T-cell (primary cell): Measurements from ENCODE around the gene ATP2C1. TPM values are rescaled to one million over a fixed set of nuclear protein-coding genes. Genes with fewer than 3 reads are reported as not detected.

Source experiments
- ATAC-seq, 4 experiments: fragments of 200-7000 bp in 3 of 4; fragments of 150-1000 bp in 1 of 4; cut with Tn5 transposase; replicated peaks in 1 of 4; 1 replicate in 3 of 4; 2 replicates in 1 of 4; pipeline ENCODE4 v1.10.0; 2021; ENCODE audit warnings: moderate library complexity in 3 of 4, mild to moderate bottlenecking in 2 of 4, moderate number of reproducible peaks in 1 of 4
- CTCF ChIA-PET, 2 donors: fragments of 300-600 bp; sonication (Branson Sonifier 250); formaldehyde crosslinking; loops; one replicate each; lab custom pipeline; 2022; ENCODE audit warnings: antibody characterized with exemption in 2 of 2; lab: Charles Lee
- POLR2A ChIA-PET, 2 donors: fragments of 300-600 bp; sonication (Branson Sonifier 250); formaldehyde crosslinking; loops; one replicate each; lab custom pipeline; 2022; ENCODE audit warnings: antibody characterized with exemption in 2 of 2; lab: Charles Lee
- DNase-seq, 35 experiments: peaks; one replicate each; pipeline versions ENCODE4 v3.0.0 to v3.0.0-alpha.2; 2013 to 2023
- H3K27ac ChIP-seq: one replicate; pipeline ENCODE4 v1.5.1; 2013; ENCODE audit warnings: low read length
- H3K27me3 ChIP-seq, 2 experiments: replicated peaks in 1 of 2; 1 replicate in 1 of 2; 2 replicates in 1 of 2; pipeline versions ENCODE4 v1.6.1 to v1.7.0; 2013; ENCODE audit warnings: low read length in 1 of 2, mixed read lengths in 1 of 2; ENCODE audit not compliant: control insufficient read depth in 2 of 2, insufficient read depth in 2 of 2; ENCODE audit errors: extremely low read depth in 1 of 2
- H3K36me3 ChIP-seq, 2 donors: 1 replicate in 1 of 2; 2 replicates in 1 of 2; pipeline versions ENCODE4 v1.6.1 to v1.7.0; 2013; ENCODE audit warnings: low read length in 1 of 2; ENCODE audit not compliant: control insufficient read depth in 2 of 2, insufficient read depth in 1 of 2; ENCODE audit errors: extremely low read depth in 1 of 2
- H3K4me1 ChIP-seq, 2 experiments: 1 replicate in 1 of 2; 2 replicates in 1 of 2; pipeline versions ENCODE4 v1.6.1 to v1.7.0; 2013; ENCODE audit warnings: low read length in 2 of 2, mixed read lengths in 1 of 2; ENCODE audit not compliant: insufficient read depth in 2 of 2, control insufficient read depth in 1 of 2; ENCODE audit errors: extremely low read depth in 1 of 2
- H3K4me3 ChIP-seq, 2 donors: 1 replicate in 1 of 2; 2 replicates in 1 of 2; pipeline versions ENCODE4 v1.5.1 to v1.7.0; 2013; ENCODE audit warnings: mild to moderate bottlenecking in 2 of 2, low read length in 1 of 2, moderate library complexity in 1 of 2; ENCODE audit not compliant: control insufficient read depth in 1 of 2; ENCODE audit errors: extremely low read depth in 1 of 2
- H3K9me3 ChIP-seq: 2 replicates; pipeline ENCODE4 v1.7.0; 2013
- H3K27ac Mint-ChIP-seq, 2 donors: one replicate each; pipeline ENCODE4 v1.8.0; 2020 to 2021; ENCODE audit warnings: mild to moderate bottlenecking in 2 of 2, mixed read lengths in 2 of 2
- H3K27me3 Mint-ChIP-seq, 2 donors: one replicate each; pipeline ENCODE4 v1.8.0; 2021 to 2022; ENCODE audit warnings: mixed read lengths in 2 of 2
- H3K36me3 Mint-ChIP-seq: one replicate; pipeline ENCODE4 v1.8.0; 2021; ENCODE audit warnings: mixed read lengths
- H3K4me1 Mint-ChIP-seq, 3 donors: one replicate each; pipeline ENCODE4 v1.8.0; 2020 to 2022; ENCODE audit warnings: mixed read lengths in 3 of 3, mild to moderate bottlenecking in 1 of 3
- H3K4me3 Mint-ChIP-seq, 3 donors: one replicate each; pipeline ENCODE4 v1.8.0; 2020 to 2022; ENCODE audit warnings: mild to moderate bottlenecking in 3 of 3, mixed read lengths in 3 of 3, moderate library complexity in 3 of 3
- H3K9me3 Mint-ChIP-seq, 3 donors: one replicate each; pipeline ENCODE4 v1.8.0; 2020 to 2022; ENCODE audit warnings: mixed read lengths in 3 of 3
- WGBS: methylation state at CpG from one replicate; pipeline ENCODE4 v1.1.5; 2013; ENCODE audit warnings: missing lambda C conversion rate; ENCODE audit not compliant: insufficient coverage; 5-methylcytosine and 5-hydroxymethylcytosine counted together
- total RNA-seq, 35 experiments: library from RNA in 6 of 35; stranded (reverse) in 6 of 35; fragments of 120-200 nt in 1 of 35; gene quantifications; one replicate each; pipeline versions ENCODE4 v1.2.1 to v1.2.4 and lab custom pipeline; 2013 to 2026

The ATP2C1 gene
- total RNA-seq, 5 donors from 2014 or later (not counting 1 experiment from before 2014, with no cell fraction given): 36.4 to 60.1 (median 42.6) TPM

DNA sequence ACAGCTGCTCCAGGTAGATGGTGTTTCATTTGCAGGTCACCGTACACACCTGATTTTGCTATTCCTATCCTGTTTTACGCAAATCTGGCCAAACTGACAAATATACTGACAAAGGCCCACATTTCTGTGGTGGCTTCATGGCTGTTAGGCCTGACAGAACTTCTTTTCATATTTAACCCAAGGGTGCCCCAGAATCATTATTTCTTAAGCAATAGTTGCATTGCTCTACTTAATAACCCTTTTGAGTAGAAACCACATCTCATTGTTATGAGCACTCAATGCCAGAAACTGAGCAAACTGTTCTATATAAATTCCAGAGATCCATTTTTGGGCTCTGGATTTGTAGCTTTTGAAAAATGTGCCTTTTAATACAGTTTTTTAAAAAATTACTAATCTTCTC is 113.4 kb downstream of the ATP2C1 start:
- 94% methylated on average over 2 of the region's 2 CpGs for WGBS
- Histone ChIP-seq H3K36me3 (peaks cover 0 to 11% of the 10 kb centered on the region in 2 donors), H3K27ac (no peak overlapping the region), H3K9me3 (no peaks in the 10 kb centered on the region), H3K4me3 (no peak overlapping the region), H3K27me3 (no peaks in the 10 kb centered on the region), H3K4me1 (no peaks in the 10 kb centered on the region)
- no peak for DNase-seq
- Mint-ChIP-seq H3K27ac (no peak overlapping the region), H3K4me3 (no peak overlapping the region), H3K36me3 (peaks cover 45% of the 10 kb centered on the region), H3K9me3 (no peaks in the 10 kb centered on the region), H3K4me1 (peaks cover 0 to 8% (median 0%) of the 10 kb centered on the region in 3 donors), H3K27me3 (no peaks in the 10 kb centered on the region)
- CTCF ChIA-PET: no interaction called here
- POLR2A ChIA-PET: interaction anchor here in 1 of 2 donors (0.7 kb wide), 1 partner anchor 1562 kb away, joined by 3 read pairs; no protein-coding TSS in a partner anchor
- ATAC-seq: no peak

GRCh38 chr3:131007782-131008181 is 113.9 kb downstream of the ATP2C1 start:
- ChIA-PET POLR2A (no interaction called here), CTCF (no interaction called here)
- Histone ChIP-seq H3K4me1 (no peaks in the 10 kb centered on the region), H3K27ac (no peak overlapping the region), H3K27me3 (no peaks in the 10 kb centered on the region), H3K4me3 (no peak overlapping the region), H3K36me3 (peaks cover 0 to 15% of the 10 kb centered on the region in 2 donors), H3K9me3 (no peaks in the 10 kb centered on the region)
- ATAC-seq (no peak), DNase-seq (no peak)
- Mint-ChIP-seq H3K4me3 (no peak overlapping the region), H3K9me3 (no peaks in the 10 kb centered on the region), H3K4me1 (peaks cover 0 to 8% (median 0%) of the 10 kb centered on the region in 3 donors), H3K27ac (peak overlapping the region in 1 of 2 donors; percentile 50), H3K36me3 (peaks cover 50% of the 10 kb centered on the region), H3K27me3 (no peaks in the 10 kb centered on the region)
- WGBS: no CpG with 5 or more reads among the region's 2 CpGs

DNA sequence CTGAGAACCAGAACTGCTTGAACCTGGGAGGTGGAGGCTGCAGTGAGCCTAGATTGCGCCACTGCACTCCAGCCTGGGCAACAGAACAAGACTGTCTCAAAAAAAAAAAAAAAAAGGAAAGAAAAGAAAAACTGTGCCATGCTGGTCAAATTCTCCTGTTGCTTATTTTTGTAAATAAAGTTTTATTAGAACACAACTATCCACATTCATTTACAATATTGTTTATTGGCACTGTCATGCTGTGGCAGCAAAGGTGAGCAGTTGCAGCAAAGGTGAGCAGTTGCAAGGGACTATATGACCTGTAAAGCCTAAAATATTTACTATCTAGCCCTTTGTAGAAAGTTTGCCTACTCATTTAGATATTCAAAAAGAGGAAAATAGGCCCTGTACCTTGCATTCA is 114.4 kb downstream of the ATP2C1 start:
- Mint-ChIP-seq H3K4me3 (no peak overlapping the region), H3K27me3 (no peaks in the 10 kb centered on the region), H3K27ac (peak overlapping the region in 1 of 2 donors; percentile 1), H3K9me3 (no peaks in the 10 kb centered on the region), H3K4me1 (peaks cover 0 to 8% (median 0%) of the 10 kb centered on the region in 3 donors), H3K36me3 (peaks cover 54% of the 10 kb centered on the region)
- Histone ChIP-seq H3K4me3 (no peak overlapping the region), H3K4me1 (no peaks in the 10 kb centered on the region), H3K27ac (no peak overlapping the region), H3K36me3 (peaks cover 0 to 17% of the 10 kb centered on the region in 2 donors), H3K9me3 (no peaks in the 10 kb centered on the region), H3K27me3 (no peaks in the 10 kb centered on the region)
- no peak for ATAC-seq
- no peak for DNase-seq
- POLR2A ChIA-PET: no interaction called here
- CTCF ChIA-PET: no interaction called here
- WGBS: no CpG with 5 or more reads among the region's 1 CpG

DNA sequence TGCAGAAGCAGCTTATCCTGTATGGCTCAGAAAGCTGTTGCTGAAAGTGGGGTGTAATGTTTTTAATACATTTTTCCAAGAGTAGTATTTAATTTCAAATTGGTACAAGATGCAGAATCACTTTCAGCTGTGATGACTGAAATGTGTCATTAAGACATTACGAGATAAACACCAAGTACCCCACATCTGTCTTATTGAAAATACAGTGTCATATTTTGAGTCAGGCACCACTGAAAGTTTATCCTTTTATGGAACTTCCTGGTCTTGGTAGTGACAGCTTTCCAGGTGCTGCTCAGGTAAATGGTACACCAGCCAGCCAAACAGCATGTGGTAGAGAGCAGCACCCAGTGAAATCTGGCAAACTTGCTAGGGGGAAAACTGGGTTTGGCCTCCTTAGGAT is 115.8 kb downstream of the ATP2C1 start:
- peaks cover 0 to 29% of the 10 kb centered on the region in 2 donors for H3K36me3 ChIP-seq
- no peaks in the 10 kb centered on the region for H3K4me1 ChIP-seq
- CTCF ChIA-PET: no interaction called here
- H3K9me3 ChIP-seq: no peaks in the 10 kb centered on the region
- POLR2A ChIA-PET: no interaction called here
- H3K27ac Mint-ChIP-seq: peak overlapping the region in 1 of 2 donors; percentile 44
- no peak overlapping the region for H3K4me3 Mint-ChIP-seq
- H3K36me3 Mint-ChIP-seq: peaks cover 49% of the 10 kb centered on the region
- H3K4me3 ChIP-seq: no peak overlapping the region
- no peak for DNase-seq
- H3K27me3 ChIP-seq: no peaks in the 10 kb centered on the region
- peaks cover 0 to 4% (median 0%) of the 10 kb centered on the region in 3 donors for H3K4me1 Mint-ChIP-seq
- ATAC-seq: no peak
- no CpG with 5 or more reads among the region's 1 CpG for WGBS
- no peaks in the 10 kb centered on the region for H3K9me3 Mint-ChIP-seq
- H3K27ac ChIP-seq: no peak overlapping the region
- H3K27me3 Mint-ChIP-seq: no peaks in the 10 kb centered on the region

DNA sequence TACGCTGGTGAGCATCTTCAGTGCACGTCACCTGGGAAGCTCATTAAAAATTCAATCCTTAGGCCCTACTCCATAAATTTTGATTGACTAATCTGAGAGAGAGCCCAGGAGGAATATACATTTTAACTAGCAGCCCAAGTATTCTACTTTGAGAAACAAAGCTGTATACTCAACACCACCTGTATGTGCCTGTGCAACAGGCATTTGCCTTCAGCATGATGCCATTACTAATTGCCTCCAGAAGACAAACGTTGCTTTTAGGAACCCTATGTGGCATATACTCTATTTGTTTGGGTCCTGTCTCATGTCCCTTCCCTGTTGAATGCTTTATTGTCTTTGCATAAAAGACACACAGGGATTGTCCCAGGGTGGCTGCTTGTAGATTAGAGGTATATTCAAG is 125.1 kb downstream of the ATP2C1 start:
- peaks cover 0 to 50% of the 10 kb centered on the region in 2 donors for H3K36me3 ChIP-seq
- no peak overlapping the region for H3K27ac ChIP-seq
- DNase-seq (no peak), ATAC-seq (no peak)
- Mint-ChIP-seq H3K27ac (peak overlapping the region in 1 of 2 donors; percentile 12), H3K4me1 (peaks cover 53 to 63% (median 60%) of the 10 kb centered on the region in 3 donors), H3K4me3 (no peak overlapping the region), H3K9me3 (no peaks in the 10 kb centered on the region), H3K27me3 (no peaks in the 10 kb centered on the region), H3K36me3 (peaks cover 37% of the 10 kb centered on the region)
- no peak overlapping the region for H3K4me3 ChIP-seq
- ChIA-PET POLR2A (no interaction called here), CTCF (interaction anchor here (0.6 to 1.5 kb wide), 4 partner anchors 14 to 278 kb away, joined by 3 to 4 read pairs (median 3); no protein-coding TSS in a partner anchor)
- H3K4me1 ChIP-seq: peaks cover 13 to 22% of the 10 kb centered on the region in 2 experiments
- H3K27me3 ChIP-seq: no peaks in the 10 kb centered on the region
- WGBS: 80% methylated on average over 1 of the region's 3 CpGs
- H3K9me3 ChIP-seq: no peaks in the 10 kb centered on the region

DNA sequence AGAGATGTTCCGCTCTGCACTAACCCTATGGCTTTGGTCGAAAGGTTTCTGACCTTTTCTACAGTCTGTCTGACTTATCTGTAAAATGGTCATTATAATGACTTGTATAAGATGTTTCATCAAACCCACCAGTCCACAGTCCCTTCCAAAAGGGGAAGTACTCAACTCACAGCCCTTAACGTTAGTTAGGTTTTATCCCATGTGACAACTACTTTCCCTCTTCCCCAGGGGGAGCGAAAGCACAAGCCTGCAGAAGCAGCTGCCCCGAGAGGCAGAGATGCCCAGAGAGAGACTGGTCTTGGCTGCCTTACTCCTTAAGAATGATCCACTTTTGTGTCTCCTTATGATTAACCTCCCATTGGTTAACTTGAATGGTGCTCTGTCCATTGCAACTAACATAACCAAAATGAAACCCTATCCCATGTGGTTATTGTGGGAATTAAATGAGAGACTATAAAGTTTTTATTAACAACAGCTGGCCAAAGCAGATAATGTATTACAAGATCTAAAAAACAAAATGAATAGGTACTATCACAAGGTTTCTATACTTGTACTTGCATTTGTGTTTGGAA is 126.3 kb downstream of the ATP2C1 start:
- Histone ChIP-seq H3K27ac (no peak overlapping the region), H3K27me3 (no peaks in the 10 kb centered on the region), H3K9me3 (no peaks in the 10 kb centered on the region), H3K4me1 (peaks cover 16 to 23% of the 10 kb centered on the region in 2 experiments), H3K36me3 (peaks cover 0 to 45% of the 10 kb centered on the region in 2 donors), H3K4me3 (no peak overlapping the region)
- Mint-ChIP-seq H3K9me3 (peaks cover 0 to 3% (median 0%) of the 10 kb centered on the region in 3 donors), H3K4me1 (peaks cover 63 to 72% (median 69%) of the 10 kb centered on the region in 3 donors), H3K27ac (peak overlapping the region; percentile 17 to 37), H3K36me3 (peaks cover 44% of the 10 kb centered on the region), H3K27me3 (no peaks in the 10 kb centered on the region), H3K4me3 (peak overlapping the region; percentile 5 to 67 (median 42))
- ChIA-PET CTCF (no interaction called here), POLR2A (interaction anchor here in 1 of 2 donors (0.6 kb wide), 1 partner anchor 8 kb away, joined by 3 read pairs; no protein-coding TSS in a partner anchor)
- ATAC-seq: peak in 1 of 4 experiments; percentile 32
- no peak for DNase-seq
- WGBS: 63% methylated on average over 2 of the region's 5 CpGs
